GM20000 (cell line): Measurements from ENCODE around the gene PDE5A.

Experiments used
- DNase-seq: peaks from one replicate; pipeline ENCODE4 v3.0.0; 2012; ENCODE audit warnings: low spot score
- CTCF ChIP-seq: IDR thresholded peaks from 2 replicates; pipeline ENCODE4 v1.5.1; 2012; ENCODE audit warnings: mild to moderate bottlenecking, control low read depth; ENCODE audit errors: extremely low read depth, missing control alignments

PDE5A gene

GRCh38 chr4:119627267-119628255 is 1.0 kb downstream of the PDE5A start:
- DNase-seq = peak; percentile 89

GRCh38 chr4:119626943-119627266 is 1.7 kb downstream of the PDE5A start:
- no peak for TF ChIP-seq CTCF
- no peak for DNase-seq

More at GRCh38 chr4:119627267-119628255, 1.0 kb downstream of the PDE5A start:
- TF ChIP-seq CTCF = peak; percentile 70

GRCh38 chr4:119626420-119626819 is 2.2 kb downstream of the PDE5A start:
- TF ChIP-seq CTCF = no peak
- no peak for DNase-seq

- no peak for TF ChIP-seq CTCF
- no peak for DNase-seq
Measured at GRCh38 chr4:119625761-119626160, 2.8 kb downstream of the PDE5A start.

- no peak for TF ChIP-seq CTCF
- no peak for DNase-seq
Measured at GRCh38 chr4:119624356-119624755, 4.2 kb downstream of the PDE5A start.

- no peak for DNase-seq
- no peak for TF ChIP-seq CTCF
Measured at GRCh38 chr4:119623025-119623424, 5.6 kb downstream of the PDE5A start.

- no peak for TF ChIP-seq CTCF
- no peak for DNase-seq
Measured at GRCh38 chr4:119615068-119615719, 13.4 kb downstream of the PDE5A start.
